ENCODE data around the gene AP2A2.
"Not testable (repeated sequence)": the region's sequence is repeated elsewhere in the genome, so short reads cannot be mapped to it uniquely, and the experiment has no call there.

GRCh38 chr11:1016610-1017126 is 91.0 kb downstream of the AP2A2 start:
- TF ChIP-seq EZH2phosphoT487 (IDR thresholded peaks at IDR 0.05; ENCODE audit: borderline replicate concordance, low read length); CTCF (IDR thresholded peaks at IDR 0.05; ENCODE audit: low read depth, low read length, poor library complexity, severe bottlenecking): not testable (repeated sequence)
